ENCODE measurements around the gene DIS3L. TPM values are rescaled to one million over a fixed set of nuclear protein-coding genes. Genes with fewer than 3 reads are reported as not detected.

The DIS3L gene
- total and polyA plus RNA-seq, 2 of the 4 experiments (the other 2 are of a cell fraction), result 5.1 to 14.5 TPM

DNA sequence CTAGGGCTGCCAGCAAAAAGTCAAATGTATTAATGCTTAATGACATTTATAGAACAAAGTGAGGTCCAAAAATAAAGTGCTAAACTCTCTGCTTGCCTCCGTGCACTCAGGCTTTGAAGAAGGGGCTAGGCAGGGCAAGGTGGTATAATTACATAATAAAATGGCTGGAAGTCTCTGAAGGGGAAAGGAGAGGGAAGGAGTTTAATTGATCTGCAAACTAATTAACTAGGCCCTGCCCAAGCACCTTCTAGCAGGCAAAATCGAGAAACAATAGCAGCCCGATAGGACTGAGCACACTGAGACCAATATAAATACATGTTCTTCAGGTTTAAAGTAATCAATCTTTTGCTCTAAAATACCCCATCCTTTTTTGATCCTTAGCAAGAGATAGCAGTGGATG lies 13.0 kb downstream of the DIS3L start:
- dilution Hi-C loops (cut with HindIII; ENCODE audit: low sequenced_read_pairs, unreplicated experiment) (loop anchor here (25.0 kb wide), 1 partner anchor 106 kb away; no protein-coding TSS in a partner anchor), in situ Hi-C loops (cut with MboI; ENCODE audit: low sequenced_read_pairs) (no loop called here), intact Hi-C loops (cut with micrococcal nuclease) (no loop called here)
- POLR2A ChIA-PET (ENCODE audit: unreplicated experiment), result no interaction called here
- ATAC-seq (ENCODE audit: low read depth) (no peak), DNase-seq (no peak)
- BruUV-seq (replicated peaks), result no TSS peak
- Histone ChIP-seq H3K9ac (ENCODE audit: low read depth, low read length) (no peak overlapping the region), H3K14ac (replicated peaks; ENCODE audit: low read depth, low read length) (no peak overlapping the region), H4K91ac (ENCODE audit: insufficient read depth, low read depth, low read length) (no peak overlapping the region), H2AK9ac (replicated peaks; ENCODE audit: low read depth, low read length, poor library complexity) (no peak overlapping the region), H3K4me1 (ENCODE audit: control insufficient read depth, insufficient read depth, low read length) (no peaks in the 10 kb centered on the region), H2AK5ac (ENCODE audit: low read depth, low read length) (no peak overlapping the region), H3K9me1 (ENCODE audit: insufficient read depth, low read length) (no peaks in the 10 kb centered on the region; the same call in 1 of the 2 replicates), H3K18ac (ENCODE audit: low read depth, low read length) (no peak overlapping the region), H3K9me3 (ENCODE audit: control insufficient read depth, insufficient read depth, low read length) (no peaks in the 10 kb centered on the region), H3K4ac (ENCODE audit: low read depth, low read length) (no peak overlapping the region), H3K4me2 (ENCODE audit: low read depth, low read length) (no peak overlapping the region), H3K27ac (ENCODE audit: insufficient read depth, low read length) (no peak overlapping the region), H2AFZ (replicated peaks; ENCODE audit: low read length, poor library complexity) (no peak overlapping the region), H4K5ac (ENCODE audit: low read depth, low read length) (no peak overlapping the region), H3K56ac (ENCODE audit: extremely low read depth, insufficient read depth, low read length) (no peak overlapping the region), H3K36me3 (ENCODE audit: control insufficient read depth, insufficient read depth, low read length) (peaks cover 11% of the 10 kb centered on the region), H3K4me3 (ENCODE audit: insufficient read depth, low read depth, low read length) (no peak overlapping the region), H2BK120ac (ENCODE audit: low read depth, low read length) (no peak overlapping the region), H3K27me3 (ENCODE audit: control insufficient read depth, insufficient read depth, low read length) (no peaks in the 10 kb centered on the region), H3K23ac (ENCODE audit: low read depth, low read length) (no peak overlapping the region), H2BK15ac (ENCODE audit: low read depth, low read length) (no peak overlapping the region), H2BK20ac (ENCODE audit: low read depth, low read length) (no peak overlapping the region), H4K20me1 (ENCODE audit: insufficient read depth, low read length) (no peaks in the 10 kb centered on the region), H2BK5ac (ENCODE audit: low read depth, low read length, poor library complexity, severe bottlenecking) (no peak overlapping the region), H3K79me1 (ENCODE audit: low read depth in 1 of 2, low read length in 2 of 2) (no peaks in the 10 kb centered on the region), H4K8ac (ENCODE audit: low read depth in 2 of 2, low read length in 2 of 2) (no peak overlapping the region)
- TF ChIP-seq POLR2A (IDR thresholded peaks at IDR 0.05; ENCODE audit: low read depth, low read length), result no peak
- TF ChIP-seq MAZ (IDR thresholded peaks at IDR 0.05; ENCODE audit: borderline replicate concordance, low read depth, low read length), result no peak
- TF ChIP-seq SMC3 (IDR thresholded peaks at IDR 0.05; ENCODE audit: low read depth, low read length), result no peak
- TF ChIP-seq NFE2L2 (IDR thresholded peaks at IDR 0.05; ENCODE audit: low read depth, low read length), result no peak
- TF ChIP-seq RCOR1 (IDR thresholded peaks at IDR 0.05; ENCODE audit: insufficient replicate concordance, low read length), result no peak
- TF ChIP-seq MXI1 (IDR thresholded peaks at IDR 0.05; ENCODE audit: borderline replicate concordance, low read depth, low read length), result no peak
- TF ChIP-seq CHD1 (IDR thresholded peaks at IDR 0.05; ENCODE audit: low read depth, low read length), result no peak
- no peak for TF ChIP-seq FOS (IDR thresholded peaks at IDR 0.05; ENCODE audit: low read depth, low read length)
- TF ChIP-seq, protein P1, sequence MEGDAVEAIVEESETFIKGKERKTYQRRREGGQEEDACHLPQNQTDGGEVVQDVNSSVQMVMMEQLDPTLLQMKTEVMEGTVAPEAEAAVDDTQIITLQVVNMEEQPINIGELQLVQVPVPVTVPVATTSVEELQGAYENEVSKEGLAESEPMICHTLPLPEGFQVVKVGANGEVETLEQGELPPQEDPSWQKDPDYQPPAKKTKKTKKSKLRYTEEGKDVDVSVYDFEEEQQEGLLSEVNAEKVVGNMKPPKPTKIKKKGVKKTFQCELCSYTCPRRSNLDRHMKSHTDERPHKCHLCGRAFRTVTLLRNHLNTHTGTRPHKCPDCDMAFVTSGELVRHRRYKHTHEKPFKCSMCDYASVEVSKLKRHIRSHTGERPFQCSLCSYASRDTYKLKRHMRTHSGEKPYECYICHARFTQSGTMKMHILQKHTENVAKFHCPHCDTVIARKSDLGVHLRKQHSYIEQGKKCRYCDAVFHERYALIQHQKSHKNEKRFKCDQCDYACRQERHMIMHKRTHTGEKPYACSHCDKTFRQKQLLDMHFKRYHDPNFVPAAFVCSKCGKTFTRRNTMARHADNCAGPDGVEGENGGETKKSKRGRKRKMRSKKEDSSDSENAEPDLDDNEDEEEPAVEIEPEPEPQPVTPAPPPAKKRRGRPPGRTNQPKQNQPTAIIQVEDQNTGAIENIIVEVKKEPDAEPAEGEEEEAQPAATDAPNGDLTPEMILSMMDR (conservative IDR thresholded peaks at IDR 0.05; ENCODE audit: low read depth, low read length), result no peak
- TF ChIP-seq RAD21 (IDR thresholded peaks at IDR 0.05; ENCODE audit: low read length), result no peak
- TF ChIP-seq BHLHE40 (IDR thresholded peaks at IDR 0.05; ENCODE audit: low read depth, low read length), result no peak
- TF ChIP-seq, protein P2, sequence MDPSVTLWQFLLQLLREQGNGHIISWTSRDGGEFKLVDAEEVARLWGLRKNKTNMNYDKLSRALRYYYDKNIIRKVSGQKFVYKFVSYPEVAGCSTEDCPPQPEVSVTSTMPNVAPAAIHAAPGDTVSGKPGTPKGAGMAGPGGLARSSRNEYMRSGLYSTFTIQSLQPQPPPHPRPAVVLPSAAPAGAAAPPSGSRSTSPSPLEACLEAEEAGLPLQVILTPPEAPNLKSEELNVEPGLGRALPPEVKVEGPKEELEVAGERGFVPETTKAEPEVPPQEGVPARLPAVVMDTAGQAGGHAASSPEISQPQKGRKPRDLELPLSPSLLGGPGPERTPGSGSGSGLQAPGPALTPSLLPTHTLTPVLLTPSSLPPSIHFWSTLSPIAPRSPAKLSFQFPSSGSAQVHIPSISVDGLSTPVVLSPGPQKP (IDR thresholded peaks at IDR 0.05; ENCODE audit: borderline replicate concordance, low read depth, low read length), result no peak
- TF ChIP-seq, protein P3, sequence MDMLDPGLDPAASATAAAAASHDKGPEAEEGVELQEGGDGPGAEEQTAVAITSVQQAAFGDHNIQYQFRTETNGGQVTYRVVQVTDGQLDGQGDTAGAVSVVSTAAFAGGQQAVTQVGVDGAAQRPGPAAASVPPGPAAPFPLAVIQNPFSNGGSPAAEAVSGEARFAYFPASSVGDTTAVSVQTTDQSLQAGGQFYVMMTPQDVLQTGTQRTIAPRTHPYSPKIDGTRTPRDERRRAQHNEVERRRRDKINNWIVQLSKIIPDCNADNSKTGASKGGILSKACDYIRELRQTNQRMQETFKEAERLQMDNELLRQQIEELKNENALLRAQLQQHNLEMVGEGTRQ (IDR thresholded peaks at IDR 0.05; ENCODE audit: low read depth, low read length), result no peak
- TF ChIP-seq RFX5 (IDR thresholded peaks at IDR 0.05; ENCODE audit: low read depth, low read length), result no peak
- TF ChIP-seq MAFK (IDR thresholded peaks at IDR 0.05; ENCODE audit: low read depth, low read length), result no peak
- TF ChIP-seq CEBPB (IDR thresholded peaks at IDR 0.05; ENCODE audit: low read depth, low read length), result no peak
- WGBS, 2 experiments (ENCODE audit: extremely low coverage in 2 of 2, insufficient read length in 1 of 2), result no CpG with 5 or more reads among the region's 3 CpGs
- CTCF ChIA-PET, result interaction anchor here (0.8 kb wide), 1 partner anchor 16 kb away, joined by 3 read pairs; no protein-coding TSS in a partner anchor

All from IMR-90 (cell line).